GM10847 (cell line): ENCODE measurements around the gene SPOCK1.

Source experiments
- POLR2A ChIP-seq: IDR thresholded peaks from 2 replicates; pipeline ENCODE4 v1.6.1; 2011; ENCODE audit not compliant: insufficient read length; ENCODE audit errors: extremely low read depth

Gene SPOCK1

GRCh38 chr5:137395011-137395755, 103.9 kb downstream of the SPOCK1 start:
- TF ChIP-seq POLR2A, result no peak

- TF ChIP-seq POLR2A, result no peak
Observed at GRCh38 chr5:137394380-137394779, 104.7 kb downstream of the SPOCK1 start.

GRCh38 chr5:137393196-137393993, 105.7 kb downstream of the SPOCK1 start:
- TF ChIP-seq POLR2A, result no peak

- TF ChIP-seq POLR2A, result no peak
Observed at GRCh38 chr5:137392261-137392660, 106.9 kb downstream of the SPOCK1 start.

- no peak for TF ChIP-seq POLR2A
Observed at GRCh38 chr5:137389042-137389441, 110.1 kb downstream of the SPOCK1 start.

GRCh38 chr5:137385064-137385463, 114.1 kb downstream of the SPOCK1 start:
- no peak for TF ChIP-seq POLR2A

GRCh38 chr5:137383909-137384308, 115.2 kb downstream of the SPOCK1 start:
- no peak for TF ChIP-seq POLR2A

- TF ChIP-seq POLR2A, result no peak
Observed at GRCh38 chr5:137381555-137381954, 117.6 kb downstream of the SPOCK1 start.

- TF ChIP-seq POLR2A, result no peak
Observed at GRCh38 chr5:137379555-137380286, 119.4 kb downstream of the SPOCK1 start.

- TF ChIP-seq POLR2A, result no peak
Observed at GRCh38 chr5:137375741-137376526, 123.2 kb downstream of the SPOCK1 start.

GRCh38 chr5:137374110-137374714, 124.9 kb downstream of the SPOCK1 start:
- no peak for TF ChIP-seq POLR2A

GRCh38 chr5:137372773-137373160, 126.4 kb downstream of the SPOCK1 start:
- TF ChIP-seq POLR2A, result no peak

GRCh38 chr5:137372016-137372772, 126.9 kb downstream of the SPOCK1 start:
- no peak for TF ChIP-seq POLR2A
